H9 (cell line): Measurements from ENCODE around the gene CCDC187. TPM values are rescaled to one million over a fixed set of nuclear protein-coding genes. Genes with fewer than 3 reads are reported as not detected.

Source experiments
- DNase-seq: peaks from one replicate; pipeline ENCODE4 v3.0.0-alpha.2; 2017
- H2AFZ ChIP-seq: one replicate; pipeline ENCODE4 v1.6.1; 2013; ENCODE audit warnings: mild to moderate bottlenecking, low read length, control low read depth, moderate library complexity
- H2AK5ac ChIP-seq: 2 replicates; pipeline ENCODE4 v1.6.1; 2013; ENCODE audit warnings: low read length, control low read depth, mixed read lengths; ENCODE audit not compliant: insufficient read length
- H2BK120ac ChIP-seq: one replicate; pipeline ENCODE4 v1.6.1; 2013; ENCODE audit warnings: low read depth, mild to moderate bottlenecking, low read length, control low read depth, inconsistent platforms; ENCODE audit not compliant: poor library complexity, severe bottlenecking
- H2BK12ac ChIP-seq: 2 replicates; pipeline ENCODE4 v1.6.1; 2013; ENCODE audit warnings: low read length, control low read depth, mixed read lengths, low read depth; ENCODE audit not compliant: insufficient read length
- H2BK15ac ChIP-seq: 2 replicates; pipeline ENCODE4 v1.6.1; 2013; ENCODE audit warnings: low read depth, low read length, control low read depth
- H2BK20ac ChIP-seq: one replicate; pipeline ENCODE4 v1.6.1; 2013; ENCODE audit warnings: low read depth, mild to moderate bottlenecking, low read length, control low read depth, inconsistent platforms; ENCODE audit not compliant: poor library complexity, severe bottlenecking
- H2BK5ac ChIP-seq: 2 replicates; pipeline ENCODE4 v1.6.1; 2013; ENCODE audit warnings: low read length, control low read depth, mixed read lengths; ENCODE audit not compliant: insufficient read length
- H3K14ac ChIP-seq: 2 replicates; pipeline ENCODE4 v1.6.1; 2013; ENCODE audit warnings: low read length, control low read depth; ENCODE audit not compliant: insufficient read depth
- H3K18ac ChIP-seq: 2 replicates; pipeline ENCODE4 v1.6.1; 2013; ENCODE audit warnings: low read depth, mild to moderate bottlenecking, mixed read lengths, low read length, control low read depth; ENCODE audit not compliant: insufficient read length
- H3K23ac ChIP-seq: 2 replicates; pipeline ENCODE4 v1.6.1; 2013; ENCODE audit warnings: low read length, control low read depth, mixed read lengths, low read depth; ENCODE audit not compliant: insufficient read length
- H3K23me2 ChIP-seq: 2 replicates; pipeline ENCODE4 v1.6.1; 2013; ENCODE audit warnings: low read depth, mild to moderate bottlenecking, mixed read lengths, low read length, control low read depth; ENCODE audit not compliant: insufficient read length, poor library complexity, severe bottlenecking
- H3K27ac ChIP-seq: 2 replicates; pipeline ENCODE4 v1.5.1; 2013; ENCODE audit warnings: low read length, control low read depth, mixed read lengths, low read depth; ENCODE audit not compliant: insufficient read length
- H3K27me3 ChIP-seq: 2 replicates; pipeline ENCODE4 v1.6.1; 2013; ENCODE audit warnings: low read length, control low read depth, inconsistent platforms; ENCODE audit not compliant: insufficient read depth
- H3K4ac ChIP-seq: 2 replicates; pipeline ENCODE4 v1.6.1; 2013; ENCODE audit warnings: low read depth, mild to moderate bottlenecking, control low read depth, inconsistent platforms, low read length, moderate library complexity
- H3K4me1 ChIP-seq: 2 replicates; pipeline ENCODE4 v1.6.1; 2013; ENCODE audit warnings: low read length, control low read depth, inconsistent platforms; ENCODE audit not compliant: insufficient read depth
- H3K4me2 ChIP-seq: 2 replicates; pipeline ENCODE4 v1.6.1; 2013; ENCODE audit warnings: low read length, control low read depth, mixed read lengths; ENCODE audit not compliant: insufficient read length, insufficient read depth
- H3K56ac ChIP-seq: 2 replicates; pipeline ENCODE4 v1.6.1; 2013; ENCODE audit warnings: low read depth, mild to moderate bottlenecking, mixed read lengths, low read length, control low read depth; ENCODE audit not compliant: insufficient read length
- H3K79me1 ChIP-seq: 2 replicates; pipeline ENCODE4 v1.6.1; 2013; ENCODE audit warnings: low read depth, mild to moderate bottlenecking, moderate library complexity, low read length, control low read depth, inconsistent platforms; ENCODE audit not compliant: insufficient read depth, poor library complexity, severe bottlenecking
- H3K79me2 ChIP-seq: 2 replicates; pipeline ENCODE4 v1.6.1; 2013; ENCODE audit warnings: low read length, control low read depth, inconsistent platforms; ENCODE audit not compliant: insufficient read depth
- H3K9ac ChIP-seq: 2 replicates; pipeline ENCODE4 v1.6.1; 2013; ENCODE audit warnings: low read length, control low read depth, mixed read lengths; ENCODE audit not compliant: insufficient read length; ENCODE audit errors: extremely low read depth
- H3K9me3 ChIP-seq: one replicate; pipeline ENCODE4 v1.6.1; 2013; ENCODE audit warnings: low read depth, low read length, inconsistent platforms; ENCODE audit not compliant: control insufficient read depth
- H3T11ph ChIP-seq: one replicate; pipeline ENCODE4 v1.6.1; 2013; ENCODE audit warnings: mild to moderate bottlenecking, low read length, control low read depth, inconsistent platforms
- H4K20me1 ChIP-seq: one replicate; pipeline ENCODE4 v1.6.1; 2013; ENCODE audit not compliant: control insufficient read depth, insufficient read length, insufficient read depth
- H4K5ac ChIP-seq: 2 replicates; pipeline ENCODE4 v1.6.1; 2013; ENCODE audit warnings: low read depth, mild to moderate bottlenecking, mixed read lengths, low read length, control low read depth; ENCODE audit not compliant: insufficient read length
- H4K8ac ChIP-seq: replicated peaks from 2 replicates; pipeline ENCODE4 v1.6.1; 2013; ENCODE audit warnings: low read length, control low read depth, mixed read lengths, low read depth; ENCODE audit not compliant: insufficient read length
- H4K91ac ChIP-seq: 2 replicates; pipeline ENCODE4 v1.6.1; 2013; ENCODE audit warnings: low read depth, mild to moderate bottlenecking, moderate library complexity, mixed read lengths, low read length, control low read depth; ENCODE audit not compliant: insufficient read length
- H3K27ac Mint-ChIP-seq, 3 experiments: 2 replicates in 2 of 3; 3 replicates in 1 of 3; pipeline ENCODE4 v1.8.0; 2020 to 2021; ENCODE audit warnings: mixed read lengths in 3 of 3, mild to moderate bottlenecking in 1 of 3, moderate library complexity in 1 of 3
- H3K27me3 Mint-ChIP-seq: 2 replicates; pipeline ENCODE4 v1.8.0; 2021; ENCODE audit warnings: low read depth, mild to moderate bottlenecking, moderate library complexity, mixed read lengths
- H3K36me3 Mint-ChIP-seq, 3 experiments: 2 replicates in 2 of 3; 3 replicates in 1 of 3; pipeline ENCODE4 v1.8.0; 2020 to 2021; ENCODE audit warnings: low read depth in 3 of 3, mixed read lengths in 3 of 3; ENCODE audit not compliant: insufficient read depth in 1 of 3
- H3K4me1 Mint-ChIP-seq, 2 experiments: 2 replicates each; pipeline ENCODE4 v1.8.0; 2020; ENCODE audit warnings: mixed read lengths in 2 of 2
- H3K4me3 Mint-ChIP-seq, 2 experiments: 2 replicates in 1 of 2; 3 replicates in 1 of 2; pipeline ENCODE4 v1.8.0; 2020 to 2021; ENCODE audit warnings: mild to moderate bottlenecking in 2 of 2, mixed read lengths in 2 of 2, moderate library complexity in 1 of 2
- H3K9me3 Mint-ChIP-seq, 2 experiments: 2 replicates in 1 of 2; 3 replicates in 1 of 2; pipeline ENCODE4 v1.8.0; 2020; ENCODE audit warnings: mild to moderate bottlenecking in 2 of 2, mixed read lengths in 2 of 2, moderate library complexity in 1 of 2
- WGBS: extraction: QIAGEN DNeasy Blood & Tissue Kit; methylation state at CpG from one replicate; pipeline ENCODE4 v1.1.7; 2013; ENCODE audit warnings: missing lambda C conversion rate, low lambda C conversion rate, mixed read lengths; ENCODE audit not compliant: insufficient read length; ENCODE audit errors: extremely low coverage; 5-methylcytosine and 5-hydroxymethylcytosine counted together
- total RNA-seq: library from RNA; stranded (reverse); gene quantifications from 2 replicates; pipeline ENCODE4 v1.2.1, GENCODE V29; 2021
- TF ChIP-seq, protein P1 (sequence below): fragments of 200-600 bp; sonication (generic); conservative IDR thresholded peaks from 3 replicates; pipeline ENCODE4 v1.8.0; 2021; ENCODE audit warnings: antibody characterized with exemption, mild to moderate bottlenecking

The CCDC187 gene
- total RNA-seq, 1 experiment from 2014 or later = 0.07 TPM

DNA sequence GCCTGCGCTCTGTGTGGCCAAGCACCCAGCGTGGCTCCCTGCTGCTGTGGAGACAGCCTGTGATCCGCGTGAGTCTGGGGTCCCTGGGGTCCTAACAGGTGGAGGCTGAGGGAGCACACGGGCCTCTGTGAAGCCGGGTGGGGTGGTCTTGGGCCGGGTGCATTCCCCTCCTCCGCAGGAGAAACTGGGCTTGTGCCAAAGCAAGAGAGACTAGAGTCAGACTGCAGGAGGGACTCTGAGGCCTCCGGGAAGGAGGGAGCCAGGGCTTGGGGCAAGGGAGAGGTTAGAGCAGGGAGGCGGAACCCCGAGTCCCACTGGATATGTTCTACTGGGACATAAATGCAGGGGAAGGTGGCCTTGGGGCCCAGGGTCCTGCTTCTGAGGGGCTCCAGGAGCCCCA lies 49.2 kb upstream of the CCDC187 start:
- H3K4me3 Mint-ChIP-seq = no peak overlapping the region
- Histone ChIP-seq H2BK15ac (no peak overlapping the region), H3K18ac (no peak overlapping the region), H3K27me3 (no peaks in the 10 kb centered on the region), H2AFZ (no peak overlapping the region), H4K5ac (no peak overlapping the region), H3K14ac (no peak overlapping the region), H2BK120ac (no peak overlapping the region), H3K79me2 (no peaks in the 10 kb centered on the region), H3K4me1 (no peaks in the 10 kb centered on the region), H3K79me1 (no peaks in the 10 kb centered on the region), H3K56ac (no peak overlapping the region), H2BK20ac (no peak overlapping the region), H3K4ac (no peak overlapping the region), H3K27ac (no peak overlapping the region), H4K91ac (no peak overlapping the region), H3K9me3 (no peaks in the 10 kb centered on the region), H3K9ac (no peak overlapping the region), H2BK12ac (no peak overlapping the region), H4K20me1 (no peaks in the 10 kb centered on the region), H4K8ac (no peak overlapping the region), H2BK5ac (no peak overlapping the region), H3K23ac (no peak overlapping the region), H3T11ph (no peak overlapping the region), H3K4me2 (no peak overlapping the region), H3K23me2 (no peaks in the 10 kb centered on the region), H2AK5ac (no peak overlapping the region)
- H3K27me3 Mint-ChIP-seq = no peaks in the 10 kb centered on the region
- TF ChIP-seq, protein P1, sequence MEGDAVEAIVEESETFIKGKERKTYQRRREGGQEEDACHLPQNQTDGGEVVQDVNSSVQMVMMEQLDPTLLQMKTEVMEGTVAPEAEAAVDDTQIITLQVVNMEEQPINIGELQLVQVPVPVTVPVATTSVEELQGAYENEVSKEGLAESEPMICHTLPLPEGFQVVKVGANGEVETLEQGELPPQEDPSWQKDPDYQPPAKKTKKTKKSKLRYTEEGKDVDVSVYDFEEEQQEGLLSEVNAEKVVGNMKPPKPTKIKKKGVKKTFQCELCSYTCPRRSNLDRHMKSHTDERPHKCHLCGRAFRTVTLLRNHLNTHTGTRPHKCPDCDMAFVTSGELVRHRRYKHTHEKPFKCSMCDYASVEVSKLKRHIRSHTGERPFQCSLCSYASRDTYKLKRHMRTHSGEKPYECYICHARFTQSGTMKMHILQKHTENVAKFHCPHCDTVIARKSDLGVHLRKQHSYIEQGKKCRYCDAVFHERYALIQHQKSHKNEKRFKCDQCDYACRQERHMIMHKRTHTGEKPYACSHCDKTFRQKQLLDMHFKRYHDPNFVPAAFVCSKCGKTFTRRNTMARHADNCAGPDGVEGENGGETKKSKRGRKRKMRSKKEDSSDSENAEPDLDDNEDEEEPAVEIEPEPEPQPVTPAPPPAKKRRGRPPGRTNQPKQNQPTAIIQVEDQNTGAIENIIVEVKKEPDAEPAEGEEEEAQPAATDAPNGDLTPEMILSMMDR = no peak
- no peaks in the 10 kb centered on the region for H3K9me3 Mint-ChIP-seq
- WGBS = no CpG with 5 or more reads among the region's 11 CpGs
- no peak for DNase-seq
- H3K27ac Mint-ChIP-seq = no peak overlapping the region
- H3K4me1 Mint-ChIP-seq = no peaks in the 10 kb centered on the region; a peak in 1 of 4 replicates
- peaks cover 0 to 3% (median 0%) of the 10 kb centered on the region in 3 experiments; a peak in 1 of 7 replicates for H3K36me3 Mint-ChIP-seq
